GM06990 (cell line): Measurements from ENCODE around the gene INO80B.

Experiments
- DNase-seq: peaks from one replicate; pipeline ENCODE4 v3.0.0-alpha.2; 2011; ENCODE audit not compliant: insufficient read length; ENCODE audit errors: extremely low read depth
- H3K27me3 ChIP-seq: replicated peaks from 2 replicates; pipeline ENCODE4 v1.6.0; 2011; ENCODE audit warnings: low read length; ENCODE audit not compliant: control insufficient read depth, insufficient read depth
- H3K36me3 ChIP-seq: 2 replicates; pipeline ENCODE4 v1.5.1; 2011; ENCODE audit warnings: low read length; ENCODE audit not compliant: control insufficient read depth, insufficient read depth
- H3K4me3 ChIP-seq: replicated peaks from 2 replicates; pipeline ENCODE4 v1.5.1; 2011; ENCODE audit warnings: low read depth, mild to moderate bottlenecking, control low read depth, low read length
- TF ChIP-seq, protein P1 (sequence below): IDR thresholded peaks from 2 replicates; pipeline ENCODE4 v1.5.1; 2011; ENCODE audit warnings: low read length, control low read depth, mild to moderate bottlenecking, inconsistent platforms; ENCODE audit not compliant: insufficient read depth, poor library complexity, severe bottlenecking

Gene INO80B

DNA sequence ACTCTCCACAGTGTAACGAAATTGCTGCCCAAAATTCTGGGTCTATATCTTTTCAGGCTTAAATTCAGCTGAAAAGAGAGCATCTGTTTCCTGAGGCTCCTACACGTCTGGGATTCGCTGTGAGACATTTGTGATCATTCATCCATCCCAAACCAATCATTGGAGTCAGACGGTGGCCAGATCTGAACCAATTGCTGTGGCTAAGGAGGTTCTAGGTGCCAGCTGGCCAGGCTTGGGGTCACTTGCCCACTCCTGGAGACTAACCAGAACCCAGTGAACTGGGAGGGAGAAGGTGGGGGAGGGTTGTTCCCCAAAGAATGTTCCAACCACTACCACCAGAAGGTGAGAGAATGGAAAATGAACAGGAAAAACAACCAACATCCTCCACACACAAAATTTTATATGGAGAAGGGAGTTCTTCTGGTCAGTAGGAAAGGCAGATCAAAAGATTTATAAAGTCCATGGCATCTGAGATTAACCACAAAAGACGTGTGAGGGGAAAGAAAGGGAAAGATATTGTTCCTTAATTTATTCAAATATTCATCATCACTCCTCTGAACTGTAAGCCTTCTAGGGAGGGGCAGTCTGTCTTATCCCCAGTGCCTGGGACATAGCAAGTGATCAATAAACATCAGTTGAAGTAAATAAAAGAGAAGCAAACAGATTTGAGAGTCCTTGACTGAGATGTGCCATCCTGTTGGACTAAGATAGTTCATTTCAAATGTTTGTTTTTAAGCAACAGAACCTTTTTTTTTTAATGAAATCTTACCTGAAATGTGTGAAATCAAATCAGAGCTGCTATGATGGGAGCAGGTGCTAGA, 10.2 kb upstream of the INO80B start:
- Histone ChIP-seq H3K36me3 (no peaks in the 10 kb centered on the region), H3K27me3 (no peaks in the 10 kb centered on the region), H3K4me3 (no peak overlapping the region)
- TF ChIP-seq, protein P1, sequence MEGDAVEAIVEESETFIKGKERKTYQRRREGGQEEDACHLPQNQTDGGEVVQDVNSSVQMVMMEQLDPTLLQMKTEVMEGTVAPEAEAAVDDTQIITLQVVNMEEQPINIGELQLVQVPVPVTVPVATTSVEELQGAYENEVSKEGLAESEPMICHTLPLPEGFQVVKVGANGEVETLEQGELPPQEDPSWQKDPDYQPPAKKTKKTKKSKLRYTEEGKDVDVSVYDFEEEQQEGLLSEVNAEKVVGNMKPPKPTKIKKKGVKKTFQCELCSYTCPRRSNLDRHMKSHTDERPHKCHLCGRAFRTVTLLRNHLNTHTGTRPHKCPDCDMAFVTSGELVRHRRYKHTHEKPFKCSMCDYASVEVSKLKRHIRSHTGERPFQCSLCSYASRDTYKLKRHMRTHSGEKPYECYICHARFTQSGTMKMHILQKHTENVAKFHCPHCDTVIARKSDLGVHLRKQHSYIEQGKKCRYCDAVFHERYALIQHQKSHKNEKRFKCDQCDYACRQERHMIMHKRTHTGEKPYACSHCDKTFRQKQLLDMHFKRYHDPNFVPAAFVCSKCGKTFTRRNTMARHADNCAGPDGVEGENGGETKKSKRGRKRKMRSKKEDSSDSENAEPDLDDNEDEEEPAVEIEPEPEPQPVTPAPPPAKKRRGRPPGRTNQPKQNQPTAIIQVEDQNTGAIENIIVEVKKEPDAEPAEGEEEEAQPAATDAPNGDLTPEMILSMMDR = no peak
- no peak for DNase-seq

DNA sequence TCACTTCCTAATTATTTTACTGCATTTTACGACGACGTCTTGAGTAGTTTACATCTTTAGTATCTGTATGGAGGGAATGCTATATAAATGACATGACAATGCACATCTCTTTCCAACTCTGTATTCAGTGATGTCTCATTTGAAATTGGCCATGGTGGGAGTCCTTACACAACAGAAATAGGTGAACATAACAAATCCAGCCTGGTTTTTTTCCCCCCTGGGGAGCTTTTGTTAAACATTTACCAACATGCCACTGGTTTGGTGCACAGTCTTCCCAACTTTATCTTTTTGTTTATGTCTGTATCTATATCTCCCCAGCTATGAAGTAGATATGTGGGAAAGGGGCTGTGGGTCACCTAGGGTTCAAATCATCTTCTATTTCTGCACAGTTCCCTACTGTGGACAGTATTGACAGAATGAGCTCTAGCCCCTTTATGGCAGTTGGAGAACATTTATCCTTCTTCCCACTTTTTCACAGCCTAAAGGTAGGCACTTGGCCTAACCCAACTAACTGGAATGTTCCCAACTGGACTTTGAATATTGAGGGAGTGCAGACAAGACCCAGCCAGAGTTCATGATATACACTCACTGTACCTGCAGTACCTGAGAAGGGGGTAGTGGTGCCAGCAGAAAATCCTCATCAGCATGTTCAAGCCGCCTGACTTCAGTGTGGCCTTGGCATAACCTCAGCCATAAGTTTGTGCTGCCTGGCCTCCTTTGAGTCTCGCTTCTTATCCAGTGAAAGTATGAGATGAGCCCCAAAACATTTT, 7.5 kb upstream of the INO80B start:
- Histone ChIP-seq H3K27me3 (no peaks in the 10 kb centered on the region), H3K4me3 (no peak overlapping the region), H3K36me3 (no peaks in the 10 kb centered on the region)
- DNase-seq = no peak
- TF ChIP-seq, protein P1 = no peak

DNA sequence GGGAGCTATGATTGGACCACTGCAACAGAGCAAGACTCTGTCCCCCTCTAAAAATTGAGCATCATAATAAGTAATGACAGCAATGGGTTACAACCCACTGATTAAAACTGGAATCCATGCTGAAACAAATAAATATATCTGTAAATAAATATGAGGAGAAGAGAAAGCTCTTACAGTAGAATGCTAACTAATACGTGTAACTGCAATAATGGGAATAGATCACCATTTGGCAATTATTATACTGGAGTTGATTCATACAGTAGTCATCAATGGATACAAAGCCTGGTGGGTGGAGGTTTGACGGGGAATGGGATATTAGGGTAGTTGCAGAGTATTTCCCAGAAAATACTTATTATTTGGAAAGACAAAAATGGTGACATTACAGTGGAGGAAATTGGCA, 6.1 kb upstream of the INO80B start:
- Histone ChIP-seq H3K36me3 (no peaks in the 10 kb centered on the region), H3K4me3 (no peak overlapping the region), H3K27me3 (no peaks in the 10 kb centered on the region)
- no peak for DNase-seq
- TF ChIP-seq, protein P1 = no peak

DNA sequence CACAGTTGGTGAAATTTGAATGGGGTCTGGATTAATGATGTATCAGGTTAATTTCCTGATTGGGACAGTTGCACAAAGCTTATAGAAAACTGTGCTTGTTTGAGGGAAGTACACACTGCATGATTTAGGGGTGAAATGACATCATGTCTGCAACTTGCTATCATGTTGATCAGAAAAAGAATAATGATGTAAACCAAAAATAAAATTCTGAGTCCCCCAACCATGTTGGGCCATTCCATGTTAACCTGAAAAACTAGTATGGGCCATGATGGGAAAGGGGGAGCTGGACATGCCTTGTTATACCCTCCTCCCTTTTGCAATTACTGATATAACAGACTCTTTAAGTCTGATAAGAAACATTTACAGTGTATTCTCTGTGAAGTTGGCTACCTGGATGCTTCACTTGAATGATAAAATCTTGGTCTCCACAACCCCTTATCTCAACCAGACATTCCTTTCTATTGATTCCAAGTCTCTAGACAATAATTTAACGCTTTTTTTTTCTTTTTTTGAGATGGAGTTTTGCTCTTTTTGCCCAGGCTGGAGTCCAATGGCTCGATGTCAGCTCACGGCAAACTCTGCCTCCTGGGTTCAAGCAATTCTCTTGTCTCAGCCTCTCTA, 4.2 kb upstream of the INO80B start:
- Histone ChIP-seq H3K36me3 (no peaks in the 10 kb centered on the region), H3K27me3 (no peaks in the 10 kb centered on the region), H3K4me3 (no peak overlapping the region)
- no peak for DNase-seq
- TF ChIP-seq, protein P1 = no peak

DNA sequence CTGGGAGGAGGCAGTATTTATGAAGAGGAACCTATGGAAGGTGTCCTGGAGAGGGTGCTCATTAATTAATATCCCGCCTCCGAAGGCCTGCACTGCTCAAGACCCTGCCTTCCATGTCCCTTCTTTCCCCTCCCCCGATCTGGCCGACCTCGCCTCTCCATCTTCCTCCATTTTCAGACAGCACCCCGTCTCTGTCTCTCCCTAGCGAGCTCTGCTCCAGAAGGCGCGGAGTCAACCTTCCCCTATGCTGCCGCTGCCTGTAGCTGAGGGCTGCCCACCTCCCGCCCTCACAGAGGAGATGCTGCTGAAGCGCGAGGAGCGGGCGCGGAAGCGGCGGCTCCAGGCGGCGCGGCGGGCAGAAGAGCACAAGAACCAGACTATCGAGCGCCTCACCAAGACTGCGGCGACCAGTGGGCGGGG, 2.3 kb downstream of the INO80B start:
- Histone ChIP-seq H3K36me3 (peaks cover 9% of the 10 kb centered on the region), H3K27me3 (no peaks in the 10 kb centered on the region), H3K4me3 (peak overlapping the region; percentile 79)
- TF ChIP-seq, protein P1 = no peak
- DNase-seq = no peak
